Chondrocyte (in vitro differentiated cells): Measurements from ENCODE around the gene ARHGAP22. TPM values are rescaled to one million over a fixed set of nuclear protein-coding genes. Genes with fewer than 3 reads are reported as not detected.

ENCODE experiments used
- DNase-seq: peaks from one replicate; pipeline ENCODE4 v3.0.0; 2021; ENCODE audit warnings: mixed read lengths, low spot score
- H3K27ac Mint-ChIP-seq: one replicate; pipeline ENCODE4 v1.8.0; 2021; ENCODE audit warnings: mild to moderate bottlenecking, moderate library complexity, mixed read lengths; ENCODE audit not compliant: unreplicated experiment
- H3K27me3 Mint-ChIP-seq: 2 replicates; pipeline ENCODE4 v1.8.0; 2021; ENCODE audit warnings: low read depth, mixed read lengths
- H3K36me3 Mint-ChIP-seq: 2 replicates; pipeline ENCODE4 v1.8.0; 2021; ENCODE audit warnings: low read depth, mixed read lengths
- H3K4me1 Mint-ChIP-seq: 2 replicates; pipeline ENCODE4 v1.8.0; 2021; ENCODE audit warnings: low read depth, mild to moderate bottlenecking, mixed read lengths
- H3K4me3 Mint-ChIP-seq: one replicate; pipeline ENCODE4 v1.8.0; 2021; ENCODE audit warnings: mild to moderate bottlenecking, moderate library complexity, mixed read lengths; ENCODE audit not compliant: unreplicated experiment
- H3K9me3 Mint-ChIP-seq: 2 replicates; pipeline ENCODE4 v1.8.0; 2021; ENCODE audit warnings: low read depth, mixed read lengths
- total RNA-seq: library from RNA; stranded (reverse); gene quantifications from 3 replicates; pipeline ENCODE4 v1.2.1, GENCODE V29; 2021
- TF ChIP-seq, protein P1 (sequence below): fragments of 200-600 bp; sonication (generic); IDR thresholded peaks from 2 replicates; pipeline ENCODE4 v1.5.0; 2021; ENCODE audit warnings: antibody characterized with exemption, mild to moderate bottlenecking, moderate library complexity

ARHGAP22 gene
- total RNA-seq, 1 donor from 2014 or later = 8.8 TPM

GRCh38 chr10:48501787-48502771 is 102.8 kb downstream of the ARHGAP22 start:
- Mint-ChIP-seq H3K27ac (no peak overlapping the region), H3K4me1 (peaks cover 13% of the 10 kb centered on the region), H3K4me3 (no peak overlapping the region), H3K36me3 (no peaks in the 10 kb centered on the region), H3K9me3 (no peaks in the 10 kb centered on the region), H3K27me3 (no peaks in the 10 kb centered on the region)
- TF ChIP-seq, protein P1, sequence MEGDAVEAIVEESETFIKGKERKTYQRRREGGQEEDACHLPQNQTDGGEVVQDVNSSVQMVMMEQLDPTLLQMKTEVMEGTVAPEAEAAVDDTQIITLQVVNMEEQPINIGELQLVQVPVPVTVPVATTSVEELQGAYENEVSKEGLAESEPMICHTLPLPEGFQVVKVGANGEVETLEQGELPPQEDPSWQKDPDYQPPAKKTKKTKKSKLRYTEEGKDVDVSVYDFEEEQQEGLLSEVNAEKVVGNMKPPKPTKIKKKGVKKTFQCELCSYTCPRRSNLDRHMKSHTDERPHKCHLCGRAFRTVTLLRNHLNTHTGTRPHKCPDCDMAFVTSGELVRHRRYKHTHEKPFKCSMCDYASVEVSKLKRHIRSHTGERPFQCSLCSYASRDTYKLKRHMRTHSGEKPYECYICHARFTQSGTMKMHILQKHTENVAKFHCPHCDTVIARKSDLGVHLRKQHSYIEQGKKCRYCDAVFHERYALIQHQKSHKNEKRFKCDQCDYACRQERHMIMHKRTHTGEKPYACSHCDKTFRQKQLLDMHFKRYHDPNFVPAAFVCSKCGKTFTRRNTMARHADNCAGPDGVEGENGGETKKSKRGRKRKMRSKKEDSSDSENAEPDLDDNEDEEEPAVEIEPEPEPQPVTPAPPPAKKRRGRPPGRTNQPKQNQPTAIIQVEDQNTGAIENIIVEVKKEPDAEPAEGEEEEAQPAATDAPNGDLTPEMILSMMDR = no peak
- DNase-seq = no peak

- no peak overlapping the region for H3K27ac Mint-ChIP-seq
- no peak overlapping the region for H3K4me3 Mint-ChIP-seq
- TF ChIP-seq, protein P1 = no peak
- no peaks in the 10 kb centered on the region for H3K36me3 Mint-ChIP-seq
- no peaks in the 10 kb centered on the region for H3K9me3 Mint-ChIP-seq
- H3K4me1 Mint-ChIP-seq = peaks cover 17% of the 10 kb centered on the region
- no peak for DNase-seq
- no peaks in the 10 kb centered on the region for H3K27me3 Mint-ChIP-seq
These were observed 103.6 kb downstream of the ARHGAP22 start for GRCh38 chr10:48501226-48501625.

- no peak for DNase-seq
- Mint-ChIP-seq H3K4me3 (no peak overlapping the region), H3K9me3 (no peaks in the 10 kb centered on the region), H3K4me1 (peaks cover 20% of the 10 kb centered on the region), H3K36me3 (no peaks in the 10 kb centered on the region), H3K27me3 (no peaks in the 10 kb centered on the region), H3K27ac (no peak overlapping the region)
- TF ChIP-seq, protein P1 = no peak
These were observed 104.1 kb downstream of the ARHGAP22 start for GRCh38 chr10:48500771-48501170.

GRCh38 chr10:48498940-48499510 is 105.8 kb downstream of the ARHGAP22 start:
- Mint-ChIP-seq H3K4me3 (no peak overlapping the region), H3K27ac (no peak overlapping the region), H3K4me1 (peaks cover 20% of the 10 kb centered on the region), H3K27me3 (no peaks in the 10 kb centered on the region), H3K36me3 (no peaks in the 10 kb centered on the region), H3K9me3 (no peaks in the 10 kb centered on the region)
- DNase-seq = no peak
- TF ChIP-seq, protein P1 = no peak
